Sciatic nerve (tissue), 2 donors: ENCODE results near the gene NMS. TPM values are rescaled to one million over a fixed set of nuclear protein-coding genes. Genes with fewer than 3 reads are reported as not detected.
A peak's percentile ranks its signal among the peaks of the same experiment; 100 is the strongest.
"Not testable (repeated sequence)": the region's sequence is repeated elsewhere in the genome, so short reads cannot be mapped to it uniquely, and the experiment has no call there.

Experiments used
- ATAC-seq: fragments of 200-7000 bp; cut with Tn5 transposase; one replicate; pipeline ENCODE4 v1.9.1; 2020; ENCODE audit warnings: mild to moderate bottlenecking, moderate library complexity
- DNase-seq: peaks from one replicate; pipeline ENCODE4 v3.0.0-alpha.2; 2020; ENCODE audit warnings: low spot score
- intact Hi-C: fragments of 100-400 bp; cut with DNase I; formaldehyde crosslinking; loops from one replicate; pipeline ENCODE4 v1.14.2; 2022
- total RNA-seq: library from RNA; stranded (reverse); fragmentation: NEBNext Ultra II Directional; extraction: Animal tissue kit (Norgen Biotek cat#: 25700); gene quantifications from one replicate; pipeline ENCODE4 v1.2.1, GENCODE V29; 2021
- donor health status: DM: no; HTN: no; CAD: no.
- donor health status: DM: no; HTN: no; CAD: no.

The NMS gene, protein sequence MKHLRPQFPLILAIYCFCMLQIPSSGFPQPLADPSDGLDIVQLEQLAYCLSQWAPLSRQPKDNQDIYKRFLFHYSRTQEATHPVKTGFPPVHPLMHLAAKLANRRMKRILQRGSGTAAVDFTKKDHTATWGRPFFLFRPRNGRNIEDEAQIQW
- not detected for total RNA-seq

DNA sequence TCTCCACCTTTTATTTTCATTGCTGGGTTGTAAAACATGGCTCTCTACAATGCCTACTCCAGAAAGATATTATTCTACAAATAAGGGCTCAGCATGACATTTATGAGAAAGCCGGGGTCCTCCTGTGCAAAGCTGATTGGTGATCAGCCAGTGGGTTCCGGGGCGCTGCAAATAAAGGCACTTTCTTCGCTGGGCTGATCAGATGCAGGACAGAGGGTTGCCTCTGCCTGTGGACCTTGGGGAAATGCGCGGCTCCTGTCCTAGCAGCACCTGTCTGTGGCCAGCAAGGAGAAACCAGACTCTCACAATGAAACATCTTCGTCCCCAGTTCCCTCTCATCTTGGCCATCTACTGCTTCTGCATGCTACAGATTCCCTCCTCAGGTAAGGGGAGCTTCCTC is at the start of gene NMS:
Gene NMS, plus strand, starts transcription at position 301 of the 400 bp plus-strand sequence. Its CDS starts 7 bp downstream, at position 308.
- intact Hi-C loops, result no loop called here
- DNase-seq, result no peak

DNA sequence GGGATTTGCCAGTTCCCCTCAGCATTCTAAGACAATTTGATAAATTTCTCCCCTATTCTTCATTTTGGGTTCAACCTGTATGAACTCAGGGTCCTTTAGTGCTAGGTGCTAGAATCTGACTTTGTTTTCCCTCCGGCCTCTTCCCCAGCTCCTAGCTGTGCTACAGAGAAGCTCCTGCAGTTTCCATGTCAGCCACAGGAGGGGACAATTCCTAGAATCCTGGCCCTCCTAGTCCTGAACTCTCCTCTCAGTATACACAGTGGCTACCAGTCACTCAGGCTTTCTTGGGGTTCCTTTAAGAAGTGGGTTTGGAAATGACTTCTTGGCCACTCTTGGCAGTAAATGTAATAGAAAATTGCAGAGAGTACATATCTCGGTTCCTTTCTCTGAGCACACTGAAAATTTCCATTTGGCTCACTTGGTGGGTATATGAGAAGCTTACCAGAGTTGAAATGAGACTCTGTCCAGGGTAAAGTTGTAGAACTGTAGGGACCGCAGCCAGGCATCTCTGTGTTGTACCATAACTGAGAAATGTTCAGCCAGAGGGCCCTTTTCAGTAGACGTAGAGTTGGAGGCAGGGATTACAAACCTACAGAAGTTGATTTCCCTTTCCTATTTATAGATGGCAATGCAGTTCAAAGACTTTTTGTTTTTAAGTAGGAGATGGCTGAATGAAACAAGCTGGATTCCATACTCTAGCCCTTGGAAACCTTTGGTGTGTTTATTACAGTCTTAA is 47.8 kb upstream of the NMS start:
- DNase-seq, result no peak
- ATAC-seq, result no peak
- intact Hi-C loops, result loop anchor here (10.0 kb wide), 1 partner anchor 552 kb away; no protein-coding TSS in a partner anchor

More for the DNA sequence above, at the start of gene NMS:
- ATAC-seq, result no peak

DNA sequence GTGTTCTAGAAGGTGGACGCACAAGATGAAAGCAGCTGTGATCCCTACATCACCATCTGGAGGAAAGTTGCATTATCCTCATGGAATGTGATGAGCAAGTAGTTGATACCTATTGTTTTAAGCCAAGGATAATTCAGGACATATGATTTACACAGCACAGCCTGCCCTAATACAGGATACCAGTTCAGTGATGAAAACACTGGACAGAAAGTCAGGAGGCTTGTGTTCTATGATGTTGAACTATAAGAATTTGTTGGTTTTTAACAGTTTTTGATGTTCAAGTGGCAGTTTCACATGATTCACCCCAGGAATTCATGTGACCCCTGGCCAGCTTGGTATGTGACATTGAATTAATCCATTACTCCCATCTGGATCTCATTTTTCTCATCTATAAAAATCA is 46.7 kb upstream of the NMS start:
- DNase-seq, result no peak

DNA sequence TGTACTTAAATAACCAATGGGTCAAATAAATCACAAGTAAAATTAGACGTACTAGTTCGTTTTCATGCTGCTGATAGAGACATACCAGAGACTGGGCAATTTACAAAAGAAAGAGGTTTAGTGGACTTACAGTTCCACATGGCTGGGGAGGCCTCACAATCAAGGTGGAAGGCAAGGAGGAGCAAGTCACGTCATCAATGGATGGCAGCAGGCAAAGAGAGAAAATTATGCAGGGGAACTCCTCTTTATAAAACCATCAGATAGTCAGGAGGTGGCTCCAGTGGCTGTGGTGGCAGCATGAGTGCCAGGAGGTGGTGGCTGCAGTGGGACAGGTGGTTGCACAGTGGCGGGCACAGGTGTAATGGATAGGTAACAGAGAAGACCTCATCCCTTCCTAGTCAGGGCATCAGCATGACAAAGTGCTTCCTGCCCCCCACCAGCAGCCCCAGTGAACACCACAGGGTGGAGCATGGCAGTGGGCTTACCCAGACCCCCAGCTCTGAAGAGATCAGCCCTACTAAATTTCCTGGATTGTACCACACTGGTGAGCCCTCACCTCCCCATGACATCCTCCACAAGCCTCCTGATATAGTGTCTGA is 45.9 kb upstream of the NMS start:
- no peak for DNase-seq
- ATAC-seq, result no peak
- intact Hi-C loops, result loop anchor here (10.0 kb wide), 1 partner anchor 550 kb away; no protein-coding TSS in a partner anchor

More for the DNA sequence above, 46.7 kb upstream of the NMS start:
- intact Hi-C loops, result loop anchor here (10.0 kb wide), 1 partner anchor 551 kb away; no protein-coding TSS in a partner anchor
- no peak for ATAC-seq

DNA sequence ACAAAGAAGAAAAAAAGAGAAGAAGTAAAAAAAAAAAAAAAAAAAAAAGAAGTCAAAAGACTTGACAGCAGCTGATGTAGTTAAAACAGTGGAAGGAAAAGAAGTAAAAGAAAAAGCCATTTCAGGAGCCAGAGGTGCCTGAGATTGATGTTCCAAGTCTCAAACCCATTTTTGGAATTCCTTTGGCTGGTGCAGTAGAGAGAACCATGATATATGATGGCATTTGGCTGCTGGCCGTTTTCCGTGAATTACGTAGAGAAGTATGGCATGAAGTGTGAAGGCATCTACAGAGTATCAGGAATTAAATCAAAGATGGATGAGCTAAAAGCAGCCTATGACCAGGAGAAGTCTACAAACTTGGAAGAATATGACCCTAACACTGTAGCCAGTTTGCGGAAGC is 45.2 kb upstream of the NMS start:
- DNase-seq (no peak), ATAC-seq (no peak)
- intact Hi-C loops, result loop anchor here (10.0 kb wide), 1 partner anchor 550 kb away; no protein-coding TSS in a partner anchor

DNA sequence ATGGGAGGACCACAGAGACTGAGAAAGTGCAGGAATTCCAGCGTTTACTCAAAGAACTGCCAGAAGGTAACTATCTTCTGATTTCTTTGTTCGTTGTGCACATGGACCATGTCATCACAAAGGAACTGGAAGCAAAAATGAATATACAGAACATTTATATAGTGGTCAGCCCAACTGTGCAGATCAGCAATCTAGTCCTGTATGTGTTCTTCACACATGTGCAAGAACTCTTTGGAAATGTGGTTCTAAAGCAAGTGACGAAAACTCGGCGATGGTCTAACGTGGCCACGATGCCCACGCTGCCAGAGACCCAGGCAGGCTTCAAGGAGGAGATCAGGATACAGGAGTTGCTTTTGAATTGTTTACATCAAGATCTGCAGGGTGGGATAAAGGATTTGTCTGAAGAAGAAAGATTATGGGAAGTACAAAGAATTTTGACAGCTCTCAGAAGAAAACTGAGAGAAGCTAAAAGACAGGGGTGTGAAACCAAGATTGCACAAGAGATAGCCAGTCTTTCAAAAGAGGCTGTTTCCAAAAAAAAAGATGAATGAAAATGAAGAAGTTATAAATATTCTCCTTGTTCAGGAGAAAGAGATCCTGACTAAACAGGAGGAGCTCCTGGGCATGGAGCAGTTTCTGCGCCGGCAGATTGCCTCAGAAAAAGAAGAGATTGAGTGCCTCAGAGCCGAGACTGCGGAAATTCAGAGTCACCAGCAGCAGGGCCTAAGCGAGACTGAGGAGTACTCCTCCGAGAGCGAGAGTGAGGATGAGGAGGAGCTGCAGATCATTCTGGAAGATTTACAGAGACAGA is 44.5 kb upstream of the NMS start:
- no peak for ATAC-seq
- no peak for DNase-seq
- intact Hi-C loops, result loop anchor here (10.0 kb wide), 1 partner anchor 549 kb away; no protein-coding TSS in a partner anchor

DNA sequence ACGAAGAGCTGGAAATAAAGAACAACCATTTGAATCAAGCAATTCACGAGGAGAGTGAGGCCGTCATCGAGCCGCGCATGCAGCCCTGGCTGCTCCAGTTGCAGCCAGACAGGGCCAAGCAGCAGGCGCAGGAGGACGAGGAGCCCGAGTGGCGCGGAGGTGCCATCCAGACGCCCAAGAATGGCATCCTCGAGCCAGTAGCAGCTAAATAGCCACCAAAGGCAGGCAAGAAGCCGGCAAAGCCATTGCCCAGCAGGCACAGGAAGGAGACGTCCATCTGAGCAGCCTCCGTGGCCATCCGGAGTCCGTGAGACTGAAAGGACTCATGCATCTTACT is 43.9 kb upstream of the NMS start:
- ATAC-seq (no peak), DNase-seq (no peak)
- intact Hi-C loops, result loop anchor here (10.0 kb wide), 1 partner anchor 548 kb away; no protein-coding TSS in a partner anchor

DNA sequence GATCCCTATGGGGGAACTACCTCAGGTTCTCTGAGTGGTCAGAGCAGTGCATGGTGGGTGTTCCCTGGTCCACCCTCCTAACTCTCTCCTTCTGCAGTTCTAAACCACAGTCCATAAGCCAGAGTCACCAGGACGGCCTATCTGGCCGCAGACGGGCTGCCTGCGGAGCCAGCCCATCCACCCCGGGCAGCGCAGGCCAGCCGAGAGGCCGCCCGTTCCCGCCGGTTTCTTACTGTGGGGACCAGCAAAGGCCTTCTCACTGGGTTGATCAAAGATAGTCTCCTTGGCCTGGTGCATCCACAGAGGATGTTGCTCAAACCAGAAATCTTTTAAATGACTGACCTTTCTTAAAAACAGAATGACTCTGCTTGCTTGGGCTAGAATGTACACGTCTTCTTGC is 43.2 kb upstream of the NMS start:
- ATAC-seq, result no peak
- no peak for DNase-seq
- intact Hi-C loops, result loop anchor here (10.0 kb wide), 1 partner anchor 548 kb away; no protein-coding TSS in a partner anchor

DNA sequence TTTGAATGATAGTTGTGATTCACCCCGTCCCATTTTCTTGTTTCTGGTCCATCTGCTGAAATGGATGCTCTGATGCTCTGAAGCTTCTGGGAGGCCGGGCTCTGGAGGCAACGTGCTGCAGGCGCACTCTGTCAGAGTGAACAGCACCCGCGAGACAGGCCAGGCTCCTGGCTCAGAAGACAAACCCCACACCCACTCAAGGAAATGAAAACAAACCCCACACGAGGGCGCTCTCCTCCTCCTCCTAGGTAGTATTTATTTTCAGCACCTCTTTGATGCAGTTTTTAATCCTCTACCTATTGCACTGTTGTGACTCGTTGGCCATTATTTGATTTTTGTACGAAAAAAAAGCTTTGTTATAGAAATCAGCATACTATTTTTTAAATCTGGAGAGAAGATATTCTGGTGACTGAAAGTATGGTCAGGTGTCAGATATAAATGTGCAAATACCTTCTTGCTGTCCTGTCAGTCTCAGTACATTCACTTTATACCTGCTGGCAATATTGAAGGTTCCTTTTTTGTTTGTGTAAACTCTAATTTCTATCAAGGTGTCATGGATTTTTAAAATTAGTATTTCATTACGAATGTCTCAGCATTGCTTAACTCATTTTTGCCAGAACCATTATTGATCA is 42.5 kb upstream of the NMS start:
- peak; percentile 55 for ATAC-seq
- intact Hi-C loops, result loop anchor here (10.0 kb wide), 1 partner anchor 547 kb away; no protein-coding TSS in a partner anchor
- peak; percentile 74 for DNase-seq

DNA sequence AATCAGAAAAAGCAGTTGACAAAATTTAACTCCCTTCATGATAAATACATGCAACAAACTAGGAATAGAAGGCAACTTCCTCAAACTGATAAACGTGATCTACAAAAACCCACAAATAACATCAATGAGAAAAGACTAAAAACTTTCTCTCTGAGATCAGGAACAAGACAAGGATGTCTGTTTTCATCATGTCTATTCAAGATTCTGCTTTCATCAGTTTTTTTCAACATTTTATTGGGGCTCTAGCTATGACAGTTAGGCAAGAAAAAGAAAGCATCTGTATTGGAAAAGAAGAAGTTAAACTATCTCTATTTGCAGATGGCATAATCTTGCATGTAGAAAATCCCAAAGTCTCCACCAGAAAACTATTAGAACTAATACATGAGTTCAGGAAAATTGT is 40.6 kb upstream of the NMS start:
- intact Hi-C loops, result loop anchor here (5.0 to 10.0 kb wide), 2 partner anchors 545 to 1757 kb away; no protein-coding TSS in a partner anchor
- DNase-seq, result no peak
- ATAC-seq, result no peak

DNA sequence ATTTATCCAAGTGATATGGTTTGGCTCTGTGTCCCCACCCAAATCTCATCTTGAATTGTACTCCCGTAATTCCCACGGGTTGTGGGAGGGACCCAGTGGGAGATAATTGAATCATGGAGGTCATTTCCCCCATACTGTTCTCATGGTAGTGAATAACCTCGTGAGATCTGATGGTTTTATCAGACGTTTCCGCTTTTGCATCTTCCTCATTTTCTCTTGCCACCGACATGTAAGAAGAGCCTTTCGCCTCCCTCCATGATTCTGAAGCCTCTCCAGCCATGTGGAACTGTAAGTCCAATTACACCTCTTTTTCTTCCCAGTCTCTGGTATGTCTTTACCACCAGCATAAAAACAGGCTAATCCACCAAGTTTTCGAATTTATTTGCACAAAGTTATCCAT is 32.5 kb upstream of the NMS start:
- ATAC-seq (no peak), DNase-seq (no peak)
- intact Hi-C loops, result no loop called here

DNA sequence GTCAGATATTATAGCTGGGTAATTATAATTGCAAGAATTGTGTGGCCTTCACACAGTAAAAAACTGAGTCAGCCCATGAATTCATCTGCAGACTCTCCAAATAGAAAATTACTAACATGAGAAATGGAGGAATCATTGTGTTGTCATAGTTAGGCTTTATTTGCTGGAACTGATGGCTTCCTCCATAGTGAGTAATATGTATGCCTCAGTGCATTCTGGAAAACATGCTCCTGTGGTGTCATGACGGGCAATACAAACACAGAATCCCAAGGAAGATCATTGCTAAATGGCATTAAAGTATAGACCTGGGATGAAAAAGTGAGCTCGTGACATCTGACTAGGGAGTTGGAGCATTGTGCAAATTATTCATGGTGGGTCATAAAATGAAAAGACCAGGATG is 23.6 kb upstream of the NMS start:
- intact Hi-C loops, result no loop called here
- DNase-seq, result no peak
- ATAC-seq, result no peak

DNA sequence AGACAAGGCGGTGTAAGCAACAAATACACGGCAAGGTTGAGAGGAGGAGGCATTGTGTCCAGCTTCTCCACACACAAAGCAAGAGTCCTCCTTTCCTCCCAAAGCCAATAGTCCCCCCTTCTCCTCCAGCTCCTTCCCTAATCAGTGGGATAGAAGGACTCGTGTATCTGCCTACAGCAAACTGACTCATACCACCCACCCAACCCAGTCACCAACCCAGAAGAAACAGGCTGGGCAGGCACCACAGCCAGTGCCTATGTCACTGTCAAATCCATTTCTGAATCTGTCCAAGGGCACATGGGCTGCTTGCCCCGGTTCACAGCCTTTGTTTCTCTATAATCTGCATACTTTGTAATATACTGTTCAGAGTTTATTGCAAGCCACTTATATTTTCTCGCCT is 19.2 kb upstream of the NMS start:
- intact Hi-C loops, result no loop called here

DNA sequence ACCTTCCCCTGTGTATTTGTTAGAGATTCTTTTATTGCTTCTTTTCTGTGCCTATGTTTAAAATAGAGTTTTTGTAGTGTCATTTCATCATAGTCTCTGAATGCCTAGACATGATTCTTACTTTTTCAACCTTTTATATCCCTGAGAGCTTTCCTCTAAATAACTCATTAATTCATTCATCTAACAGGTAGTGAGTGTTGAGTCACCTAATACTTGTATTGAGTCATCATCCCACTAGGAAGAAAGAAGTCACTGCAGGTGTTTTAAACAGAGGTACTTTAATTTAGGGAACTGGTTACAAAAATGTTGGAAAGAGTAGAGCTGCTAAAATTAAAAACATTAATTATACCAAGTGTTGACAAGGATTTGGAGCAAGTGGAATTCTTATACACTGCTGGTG is 18.5 kb upstream of the NMS start:
- intact Hi-C loops, result no loop called here
- DNase-seq, result no peak
- ATAC-seq, result no peak

More for the DNA sequence above, 19.2 kb upstream of the NMS start:
- DNase-seq (no peak), ATAC-seq (no peak)

DNA sequence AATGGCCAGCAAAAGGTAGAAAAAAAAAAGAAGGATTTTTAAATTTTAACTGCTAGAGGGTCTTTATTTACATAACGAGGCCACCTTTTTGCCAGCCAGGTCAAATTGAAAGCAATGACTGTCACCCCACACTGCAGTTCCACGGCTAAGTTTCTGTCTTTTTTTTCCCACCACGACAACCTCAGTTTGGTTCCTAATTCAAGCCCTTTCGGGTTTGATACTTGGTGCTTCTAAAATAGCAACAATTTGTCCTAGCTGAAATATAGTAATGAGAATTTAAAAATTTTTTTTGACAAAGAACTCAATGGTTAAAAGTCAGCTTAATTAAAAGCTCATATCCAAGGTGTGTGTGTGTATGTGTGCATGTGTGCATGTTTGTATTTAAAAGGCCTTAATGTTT is 16.4 kb upstream of the NMS start:
- ATAC-seq (no peak), DNase-seq (no peak)
- intact Hi-C loops, result no loop called here

DNA sequence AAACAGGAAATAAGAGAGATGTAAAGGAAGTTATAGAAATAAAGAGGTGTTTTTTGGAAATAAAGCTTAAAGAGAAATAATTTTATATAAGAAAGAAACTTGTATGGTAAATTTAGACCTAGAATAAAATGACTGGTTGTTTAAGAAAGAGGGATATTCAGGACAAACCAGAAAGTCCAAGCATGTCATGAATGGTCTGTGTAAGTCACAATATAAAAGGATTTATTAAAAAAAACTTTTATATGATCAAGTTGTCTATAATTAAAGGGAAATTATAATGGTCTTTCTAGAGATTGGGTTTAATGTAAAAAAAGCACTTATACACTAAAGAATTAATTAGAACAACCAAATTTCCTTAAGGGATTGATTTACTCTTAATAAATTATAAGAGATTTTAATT is 13.9 kb upstream of the NMS start:
- intact Hi-C loops, ATAC-seq, DNase-seq: not testable (repeated sequence)

DNA sequence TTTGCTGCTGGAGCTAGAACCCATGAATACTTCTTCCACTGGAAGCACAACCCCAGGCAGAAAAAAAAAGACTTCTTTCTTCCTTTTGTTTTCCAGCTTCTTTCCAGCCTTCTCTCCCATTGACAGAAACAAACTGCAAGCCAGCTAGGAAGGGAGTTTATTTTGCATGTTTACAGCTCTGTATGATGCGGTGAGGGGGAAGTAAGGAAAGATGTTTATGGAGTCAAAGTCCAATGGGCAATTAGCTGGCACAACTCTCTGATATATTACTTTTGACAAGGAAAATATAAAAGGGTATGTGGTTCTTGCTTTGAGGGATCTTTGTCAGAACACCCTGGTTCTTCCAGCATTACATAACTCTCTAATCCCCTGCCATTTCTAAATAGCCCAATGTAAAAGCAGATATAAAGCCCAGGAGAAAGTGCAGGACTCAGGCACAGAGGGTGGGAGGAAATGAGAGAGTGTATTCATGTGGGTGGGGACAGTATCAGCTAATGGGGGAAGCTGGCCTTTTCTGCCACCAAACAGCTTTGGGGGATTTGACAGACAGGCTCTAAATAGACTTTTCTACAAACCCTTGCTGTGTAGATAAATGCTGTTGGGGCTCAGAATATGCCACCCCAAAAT is 9.3 kb upstream of the NMS start:
- no peak for DNase-seq
- intact Hi-C loops, result no loop called here

DNA sequence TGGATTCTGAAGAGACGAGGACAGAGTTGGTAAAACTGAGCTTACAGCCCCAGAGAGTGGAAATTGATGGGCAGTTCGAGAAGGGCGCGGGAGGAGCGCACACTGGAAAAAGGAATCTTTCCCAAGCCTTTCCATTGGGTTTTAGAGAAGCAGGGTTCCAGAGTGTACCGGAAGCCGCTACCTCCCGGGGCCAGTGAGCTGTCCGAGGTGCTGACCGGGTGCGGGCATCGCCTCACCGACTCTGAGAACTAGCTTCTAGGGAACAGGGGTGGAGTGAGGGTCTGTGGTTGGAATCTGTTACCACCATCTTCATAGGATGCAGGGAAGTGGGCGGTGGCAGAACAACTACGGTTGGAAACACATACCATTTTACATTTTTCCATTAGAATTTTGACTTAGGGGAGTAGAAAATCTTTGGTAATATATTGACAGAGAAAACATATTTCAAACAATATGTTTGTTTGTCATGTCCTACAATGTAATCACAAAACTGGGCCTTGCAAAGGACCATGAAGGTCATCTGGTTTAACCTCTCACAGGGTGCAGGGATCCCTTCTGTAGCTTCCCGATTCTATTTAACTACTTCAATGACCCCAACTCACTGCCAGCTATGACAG is 724 bp downstream of the NMS start:
- DNase-seq (no peak), ATAC-seq (no peak)
- intact Hi-C loops, result no loop called here

More for the DNA sequence above, 9.3 kb upstream of the NMS start:
- no peak for ATAC-seq
